Hematopoietic multipotent progenitor cell treated with erythropoietin and hydrocortisone succinate and interleukin-3 and kit ligand, for 8 days (in vitro differentiated cells): ENCODE measurements around the gene C9orf57.
"Not testable (repeated sequence)": the region's sequence is repeated elsewhere in the genome, so short reads cannot be mapped to it uniquely, and the experiment has no call there.

Source experiments
- DNase-seq: peaks from one replicate; pipeline ENCODE4 v3.0.0-alpha.2; 2015

Gene C9orf57

GRCh38 chr9:72060513-72060912, at the start of gene C9orf57:
TSS of gene C9orf57 (minus strand) at chr9:72060613. CDS start at chr9:72059331, 1,282 bp downstream.
- DNase-seq, result no peak

- no peak for DNase-seq
These were observed 42.1 kb upstream of the C9orf57 start for GRCh38 chr9:72102520-72102919.

GRCh38 chr9:72095520-72095919, 35.1 kb upstream of the C9orf57 start:
- not testable (repeated sequence) for DNase-seq

GRCh38 chr9:72092820-72093219, 32.4 kb upstream of the C9orf57 start:
- no peak for DNase-seq

- no peak for DNase-seq
These were observed 29.2 kb upstream of the C9orf57 start for GRCh38 chr9:72089451-72090130.

GRCh38 chr9:72082536-72082935, 22.1 kb upstream of the C9orf57 start:
- no peak for DNase-seq

GRCh38 chr9:72074666-72075065, 14.3 kb upstream of the C9orf57 start:
- DNase-seq, result not testable (repeated sequence)

GRCh38 chr9:72065076-72065475, 4.7 kb upstream of the C9orf57 start:
- no peak for DNase-seq

- no peak for DNase-seq
These were observed 8.3 kb downstream of the C9orf57 start for GRCh38 chr9:72052122-72052521.

GRCh38 chr9:72048850-72049249, 11.6 kb downstream of the C9orf57 start:
- no peak for DNase-seq

- DNase-seq, result no peak
These were observed 13.6 kb downstream of the C9orf57 start for GRCh38 chr9:72046630-72047456.

- no peak for DNase-seq
These were observed 16.3 kb downstream of the C9orf57 start for GRCh38 chr9:72044095-72044494.

GRCh38 chr9:72043576-72043975, 16.8 kb downstream of the C9orf57 start:
- DNase-seq, result no peak

- no peak for DNase-seq
These were observed 17.5 kb downstream of the C9orf57 start for GRCh38 chr9:72042928-72043327.

GRCh38 chr9:72041775-72042194, 18.6 kb downstream of the C9orf57 start:
- peak; percentile 33 for DNase-seq

- no peak for DNase-seq
These were observed 19.0 kb downstream of the C9orf57 start for GRCh38 chr9:72041369-72041768.

- no peak for DNase-seq
These were observed 20.9 kb downstream of the C9orf57 start for GRCh38 chr9:72039532-72039931.

- DNase-seq, result peak; percentile 71
These were observed 21.5 kb downstream of the C9orf57 start for GRCh38 chr9:72038890-72039410.

- DNase-seq, result no peak
These were observed 22.0 kb downstream of the C9orf57 start for GRCh38 chr9:72038408-72038807.

GRCh38 chr9:72037571-72037970, 22.8 kb downstream of the C9orf57 start:
- DNase-seq, result no peak

GRCh38 chr9:72030767-72031166, 29.6 kb downstream of the C9orf57 start:
- no peak for DNase-seq

GRCh38 chr9:72029986-72030385, 30.4 kb downstream of the C9orf57 start:
- no peak for DNase-seq

GRCh38 chr9:72025906-72026305, 34.5 kb downstream of the C9orf57 start:
- no peak for DNase-seq

GRCh38 chr9:72023596-72023995, 36.8 kb downstream of the C9orf57 start:
- DNase-seq, result no peak
